Mesothelial cell of epicardium (in vitro differentiated cells): ENCODE results near the gene TMOD2. TPM values are rescaled to one million over a fixed set of nuclear protein-coding genes. Genes with fewer than 3 reads are reported as not detected.

Experiments used
- DNase-seq, 2 experiments: peaks; one replicate each; pipeline ENCODE4 v3.0.0; 2021; ENCODE audit warnings: low spot score in 2 of 2; ENCODE audit not compliant: unreplicated experiment in 2 of 2
- H3K27ac Mint-ChIP-seq: 2 replicates; pipeline ENCODE4 v1.8.0; 2021; ENCODE audit warnings: mixed read lengths
- H3K27me3 Mint-ChIP-seq: 2 replicates; pipeline ENCODE4 v1.8.0; 2021; ENCODE audit warnings: low read depth, mixed read lengths
- H3K36me3 Mint-ChIP-seq: 2 replicates; pipeline ENCODE4 v1.8.0; 2021; ENCODE audit warnings: mixed read lengths
- H3K4me1 Mint-ChIP-seq: 2 replicates; pipeline ENCODE4 v1.8.0; 2021; ENCODE audit warnings: mixed read lengths
- H3K4me3 Mint-ChIP-seq: 2 replicates; pipeline ENCODE4 v1.8.0; 2021; ENCODE audit warnings: mild to moderate bottlenecking, moderate library complexity, mixed read lengths
- H3K9me3 Mint-ChIP-seq: 2 replicates; pipeline ENCODE4 v1.8.0; 2021; ENCODE audit warnings: mixed read lengths
- total RNA-seq: library from RNA; stranded (reverse); gene quantifications from 3 replicates; pipeline ENCODE4 v1.2.1, GENCODE V29; 2021
- TF ChIP-seq, protein P1 (sequence below): fragments of 200-600 bp; sonication (generic); IDR thresholded peaks from one replicate; pipeline ENCODE4 v1.5.0; 2021; ENCODE audit warnings: antibody characterized with exemption; ENCODE audit not compliant: unreplicated experiment

TMOD2 gene
- total RNA-seq, 1 donor from 2014 or later: 10.0 TPM

DNA sequence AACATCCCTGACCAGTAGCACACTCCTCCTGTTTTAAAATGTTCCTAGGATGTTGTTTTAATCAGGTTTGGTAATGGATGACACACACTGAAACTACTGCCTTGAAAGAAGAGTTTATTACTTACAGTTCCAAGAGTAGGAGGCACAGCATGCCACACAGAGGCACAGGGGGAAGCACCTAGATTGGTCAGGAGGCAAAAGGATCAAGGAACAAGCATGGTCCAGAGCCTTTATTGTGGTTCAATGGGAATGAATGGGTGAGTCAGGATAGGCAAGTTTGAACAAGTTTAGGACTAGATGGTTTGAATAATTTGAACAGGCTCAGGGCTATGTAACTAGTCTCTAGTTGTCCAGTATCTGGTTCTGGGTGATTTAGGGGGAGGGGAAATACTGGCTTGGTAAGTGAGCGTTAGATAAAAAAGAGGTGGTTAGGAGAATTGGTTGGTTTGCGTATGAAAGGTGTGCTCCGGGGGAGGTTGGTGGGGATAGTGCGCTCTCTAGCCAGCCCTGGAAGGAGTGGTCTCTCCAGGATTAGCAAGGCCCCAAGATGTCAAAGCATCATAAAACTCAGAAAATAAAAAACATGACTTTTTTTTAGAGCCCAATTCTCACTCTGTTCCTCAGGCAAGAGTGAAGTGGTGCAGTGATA is 113.1 kb downstream of the TMOD2 start:
- H3K4me3 Mint-ChIP-seq: no peak overlapping the region
- peaks cover 10% of the 10 kb centered on the region for H3K9me3 Mint-ChIP-seq
- DNase-seq: no peak
- peaks cover 8% of the 10 kb centered on the region for H3K4me1 Mint-ChIP-seq
- TF ChIP-seq, protein P1, sequence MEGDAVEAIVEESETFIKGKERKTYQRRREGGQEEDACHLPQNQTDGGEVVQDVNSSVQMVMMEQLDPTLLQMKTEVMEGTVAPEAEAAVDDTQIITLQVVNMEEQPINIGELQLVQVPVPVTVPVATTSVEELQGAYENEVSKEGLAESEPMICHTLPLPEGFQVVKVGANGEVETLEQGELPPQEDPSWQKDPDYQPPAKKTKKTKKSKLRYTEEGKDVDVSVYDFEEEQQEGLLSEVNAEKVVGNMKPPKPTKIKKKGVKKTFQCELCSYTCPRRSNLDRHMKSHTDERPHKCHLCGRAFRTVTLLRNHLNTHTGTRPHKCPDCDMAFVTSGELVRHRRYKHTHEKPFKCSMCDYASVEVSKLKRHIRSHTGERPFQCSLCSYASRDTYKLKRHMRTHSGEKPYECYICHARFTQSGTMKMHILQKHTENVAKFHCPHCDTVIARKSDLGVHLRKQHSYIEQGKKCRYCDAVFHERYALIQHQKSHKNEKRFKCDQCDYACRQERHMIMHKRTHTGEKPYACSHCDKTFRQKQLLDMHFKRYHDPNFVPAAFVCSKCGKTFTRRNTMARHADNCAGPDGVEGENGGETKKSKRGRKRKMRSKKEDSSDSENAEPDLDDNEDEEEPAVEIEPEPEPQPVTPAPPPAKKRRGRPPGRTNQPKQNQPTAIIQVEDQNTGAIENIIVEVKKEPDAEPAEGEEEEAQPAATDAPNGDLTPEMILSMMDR: no peak
- no peaks in the 10 kb centered on the region for H3K27me3 Mint-ChIP-seq
- H3K27ac Mint-ChIP-seq: no peak overlapping the region
- peaks cover 29% of the 10 kb centered on the region for H3K36me3 Mint-ChIP-seq

DNA sequence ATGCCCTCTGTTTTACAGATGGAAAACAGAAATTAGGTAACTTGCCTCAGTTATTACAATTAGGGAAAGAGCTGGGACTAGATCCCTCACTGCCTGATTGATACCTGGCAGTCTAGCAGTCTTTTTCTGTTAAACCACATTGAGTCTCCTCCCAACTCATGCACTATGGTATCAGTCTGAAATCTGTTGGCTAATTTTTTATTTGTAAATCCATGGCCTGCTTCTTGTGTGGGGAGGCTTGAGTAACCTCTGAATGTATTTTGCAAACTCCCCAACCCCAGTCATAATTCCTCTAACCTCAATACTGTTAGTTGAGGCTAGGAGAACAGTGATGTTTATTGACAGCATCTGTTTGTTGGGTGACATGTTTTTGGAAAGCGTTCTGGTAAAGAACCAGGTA is 113.9 kb downstream of the TMOD2 start:
- no peak overlapping the region for H3K27ac Mint-ChIP-seq
- DNase-seq: no peak
- peaks cover 5% of the 10 kb centered on the region for H3K9me3 Mint-ChIP-seq
- TF ChIP-seq, protein P1: no peak
- no peak overlapping the region for H3K4me3 Mint-ChIP-seq
- H3K27me3 Mint-ChIP-seq: no peaks in the 10 kb centered on the region
- peaks cover 8% of the 10 kb centered on the region for H3K4me1 Mint-ChIP-seq
- peaks cover 33% of the 10 kb centered on the region for H3K36me3 Mint-ChIP-seq

Other genes starting within 250 kb of the TMOD2 start
- gene DMXL2, start 128.8 kb upstream of the TMOD2 start, total RNA-seq: 41.3 to 44.8 TPM (median 43.2 TPM) in 3 replicates
- not detected in 3 replicates for gene SCG3, start 70.1 kb upstream of the TMOD2 start, total RNA-seq
- gene LYSMD2, start 13.9 kb upstream of the TMOD2 start, total RNA-seq: 1.8 to 2.1 TPM (median 1.9 TPM) in 3 replicates
- 25.7 to 28.3 TPM (median 27.2 TPM) in 3 replicates for gene TMOD3, start 78.1 kb downstream of the TMOD2 start, total RNA-seq
- 20.2 to 22.4 TPM (median 20.4 TPM) in 3 replicates for gene LEO1, start 220.2 kb downstream of the TMOD2 start, total RNA-seq